Right forelimb (tissue), 1 donor: Measurements from ENCODE around the gene PEX16.

Experiments
- DNase-seq: peaks from one replicate; pipeline ENCODE4 v3.0.0-alpha.2; 2018

PEX16 gene

GRCh38 chr11:45896422-45896984, 21.2 kb downstream of the PEX16 start:
- peak; percentile 69 for DNase-seq

- DNase-seq, result no peak
Measured at GRCh38 chr11:45895553-45896259, 22.0 kb downstream of the PEX16 start.

GRCh38 chr11:45894555-45895247, 23.0 kb downstream of the PEX16 start:
- no peak for DNase-seq

- no peak for DNase-seq
Measured at GRCh38 chr11:45892856-45893255, 24.8 kb downstream of the PEX16 start.

GRCh38 chr11:45890886-45891550, 26.7 kb downstream of the PEX16 start:
- no peak for DNase-seq

GRCh38 chr11:45889966-45890365, 27.7 kb downstream of the PEX16 start:
- no peak for DNase-seq

- DNase-seq, result no peak
Measured at GRCh38 chr11:45889555-45889954, 28.1 kb downstream of the PEX16 start.

- no peak for DNase-seq
Measured at GRCh38 chr11:45887587-45887986, 30.1 kb downstream of the PEX16 start.

- DNase-seq, result no peak
Measured at GRCh38 chr11:45886816-45887520, 30.7 kb downstream of the PEX16 start.

- DNase-seq, result no peak
Measured at GRCh38 chr11:45885921-45886721, 31.6 kb downstream of the PEX16 start.

GRCh38 chr11:45885274-45885920, 32.3 kb downstream of the PEX16 start, which contains the start of gene MAPK8IP1:
MAPK8IP1 (plus strand) TSS chr11:45885651; CDS start chr11:45885821, 170 bp downstream.
- DNase-seq, result peak; percentile 79

- DNase-seq, result no peak
Measured at GRCh38 chr11:45884596-45885185, 33.0 kb downstream of the PEX16 start.

- DNase-seq, result no peak
Measured at GRCh38 chr11:45881708-45882368, 35.8 kb downstream of the PEX16 start.

- DNase-seq, result no peak
Measured at GRCh38 chr11:45880772-45881570, 36.7 kb downstream of the PEX16 start.

- DNase-seq, result no peak
Measured at GRCh38 chr11:45879803-45880686, 37.6 kb downstream of the PEX16 start.

- DNase-seq, result no peak
Measured at GRCh38 chr11:45877845-45878244, 39.8 kb downstream of the PEX16 start.

GRCh38 chr11:45877221-45877620, 40.5 kb downstream of the PEX16 start:
- no peak for DNase-seq

GRCh38 chr11:45876401-45876800, 41.3 kb downstream of the PEX16 start:
- no peak for DNase-seq
